ENCODE measurements around the gene BIRC6.

The BIRC6 gene

DNA sequence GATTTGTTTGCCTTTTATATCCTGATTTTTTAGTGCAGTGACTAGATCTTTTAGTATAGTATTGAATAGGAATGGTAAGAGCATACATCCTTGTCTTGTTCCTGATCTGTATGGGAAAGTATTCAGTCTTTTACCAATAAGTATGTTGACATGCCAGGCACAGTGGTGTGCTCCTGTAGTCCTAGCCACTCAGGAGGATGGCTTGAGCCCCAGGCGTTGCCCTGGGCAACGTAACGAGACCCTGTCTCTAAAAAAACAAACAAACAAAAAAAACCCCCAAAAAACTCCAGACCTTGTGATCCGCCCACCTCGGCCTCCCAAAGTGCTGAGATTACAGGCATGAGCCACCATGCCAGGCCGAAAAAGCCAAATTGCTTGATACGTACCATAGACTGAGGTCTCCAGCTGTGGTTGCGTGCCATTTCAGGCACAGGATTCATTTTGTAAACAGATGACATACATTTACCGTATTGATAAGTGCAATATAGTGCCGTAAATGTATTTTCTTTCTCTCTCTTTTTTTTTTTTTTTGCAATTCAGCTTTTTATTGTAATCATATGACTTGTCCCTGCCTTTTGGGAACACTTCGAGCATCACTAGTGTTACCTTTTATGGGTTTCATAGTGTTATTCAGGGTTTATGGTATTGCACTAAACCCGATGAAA is 18.5 kb downstream of the BIRC6 start:
- no peak for TF ChIP-seq SNAI2 (CRISPR knock-in tag; IDR thresholded peaks at IDR 0.05)
- no peak for TF ChIP-seq BACH2 (CRISPR knock-in tag; IDR thresholded peaks at IDR 0.05; ENCODE audit: borderline replicate concordance)
- TF ChIP-seq ZFP30 (CRISPR knock-in tag; IDR thresholded peaks at IDR 0.05): no peak
- TF ChIP-seq ZC3H10 (CRISPR knock-in tag; IDR thresholded peaks at IDR 0.05): no peak
- TF ChIP-seq TCF4 (CRISPR knock-in tag; IDR thresholded peaks at IDR 0.05; ENCODE audit: borderline replicate concordance): no peak
- no peak for TF ChIP-seq ISL1 (CRISPR knock-in tag; IDR thresholded peaks at IDR 0.05)
- no peak for TF ChIP-seq ZNF8 (CRISPR knock-in tag; IDR thresholded peaks at IDR 0.05)
- TF ChIP-seq, protein P1, sequence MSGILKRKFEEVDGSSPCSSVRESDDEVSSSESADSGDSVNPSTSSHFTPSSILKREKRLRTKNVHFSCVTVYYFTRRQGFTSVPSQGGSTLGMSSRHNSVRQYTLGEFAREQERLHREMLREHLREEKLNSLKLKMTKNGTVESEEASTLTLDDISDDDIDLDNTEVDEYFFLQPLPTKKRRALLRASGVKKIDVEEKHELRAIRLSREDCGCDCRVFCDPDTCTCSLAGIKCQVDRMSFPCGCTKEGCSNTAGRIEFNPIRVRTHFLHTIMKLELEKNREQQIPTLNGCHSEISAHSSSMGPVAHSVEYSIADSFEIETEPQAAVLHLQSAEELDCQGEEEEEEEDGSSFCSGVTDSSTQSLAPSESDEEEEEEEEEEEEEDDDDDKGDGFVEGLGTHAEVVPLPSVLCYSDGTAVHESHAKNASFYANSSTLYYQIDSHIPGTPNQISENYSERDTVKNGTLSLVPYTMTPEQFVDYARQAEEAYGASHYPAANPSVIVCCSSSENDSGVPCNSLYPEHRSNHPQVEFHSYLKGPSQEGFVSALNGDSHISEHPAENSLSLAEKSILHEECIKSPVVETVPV (CRISPR knock-in tag; IDR thresholded peaks at IDR 0.05): no peak
- no peak for TF ChIP-seq ZFP3 (CRISPR knock-in tag; IDR thresholded peaks at IDR 0.05)
- TF ChIP-seq, protein P2, sequence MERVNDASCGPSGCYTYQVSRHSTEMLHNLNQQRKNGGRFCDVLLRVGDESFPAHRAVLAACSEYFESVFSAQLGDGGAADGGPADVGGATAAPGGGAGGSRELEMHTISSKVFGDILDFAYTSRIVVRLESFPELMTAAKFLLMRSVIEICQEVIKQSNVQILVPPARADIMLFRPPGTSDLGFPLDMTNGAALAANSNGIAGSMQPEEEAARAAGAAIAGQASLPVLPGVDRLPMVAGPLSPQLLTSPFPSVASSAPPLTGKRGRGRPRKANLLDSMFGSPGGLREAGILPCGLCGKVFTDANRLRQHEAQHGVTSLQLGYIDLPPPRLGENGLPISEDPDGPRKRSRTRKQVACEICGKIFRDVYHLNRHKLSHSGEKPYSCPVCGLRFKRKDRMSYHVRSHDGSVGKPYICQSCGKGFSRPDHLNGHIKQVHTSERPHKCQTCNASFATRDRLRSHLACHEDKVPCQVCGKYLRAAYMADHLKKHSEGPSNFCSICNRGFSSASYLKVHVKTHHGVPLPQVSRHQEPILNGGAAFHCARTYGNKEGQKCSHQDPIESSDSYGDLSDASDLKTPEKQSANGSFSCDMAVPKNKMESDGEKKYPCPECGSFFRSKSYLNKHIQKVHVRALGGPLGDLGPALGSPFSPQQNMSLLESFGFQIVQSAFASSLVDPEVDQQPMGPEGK (CRISPR knock-in tag; IDR thresholded peaks at IDR 0.05; ENCODE audit: borderline replicate concordance): no peak
- no peak for TF ChIP-seq CSDC2 (CRISPR knock-in tag; IDR thresholded peaks at IDR 0.05)
- no peak for TF ChIP-seq ESRRG (CRISPR knock-in tag; IDR thresholded peaks at IDR 0.05)
- no peak for TF ChIP-seq ARNTL (CRISPR knock-in tag; IDR thresholded peaks at IDR 0.05; ENCODE audit: borderline replicate concordance, low read depth)
- TF ChIP-seq RARB (CRISPR knock-in tag; IDR thresholded peaks at IDR 0.05): no peak
- TF ChIP-seq, protein P3, sequence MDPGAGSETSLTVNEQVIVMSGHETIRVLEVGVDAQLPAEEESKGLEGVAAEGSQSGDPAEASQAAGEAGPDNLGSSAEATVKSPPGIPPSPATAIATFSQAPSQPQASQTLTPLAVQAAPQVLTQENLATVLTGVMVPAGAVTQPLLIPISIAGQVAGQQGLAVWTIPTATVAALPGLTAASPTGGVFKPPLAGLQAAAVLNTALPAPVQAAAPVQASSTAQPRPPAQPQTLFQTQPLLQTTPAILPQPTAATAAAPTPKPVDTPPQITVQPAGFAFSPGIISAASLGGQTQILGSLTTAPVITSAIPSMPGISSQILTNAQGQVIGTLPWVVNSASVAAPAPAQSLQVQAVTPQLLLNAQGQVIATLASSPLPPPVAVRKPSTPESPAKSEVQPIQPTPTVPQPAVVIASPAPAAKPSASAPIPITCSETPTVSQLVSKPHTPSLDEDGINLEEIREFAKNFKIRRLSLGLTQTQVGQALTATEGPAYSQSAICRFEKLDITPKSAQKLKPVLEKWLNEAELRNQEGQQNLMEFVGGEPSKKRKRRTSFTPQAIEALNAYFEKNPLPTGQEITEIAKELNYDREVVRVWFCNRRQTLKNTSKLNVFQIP (CRISPR knock-in tag; IDR thresholded peaks at IDR 0.05; ENCODE audit: borderline replicate concordance, low read depth): no peak
- TF ChIP-seq, protein P4, sequence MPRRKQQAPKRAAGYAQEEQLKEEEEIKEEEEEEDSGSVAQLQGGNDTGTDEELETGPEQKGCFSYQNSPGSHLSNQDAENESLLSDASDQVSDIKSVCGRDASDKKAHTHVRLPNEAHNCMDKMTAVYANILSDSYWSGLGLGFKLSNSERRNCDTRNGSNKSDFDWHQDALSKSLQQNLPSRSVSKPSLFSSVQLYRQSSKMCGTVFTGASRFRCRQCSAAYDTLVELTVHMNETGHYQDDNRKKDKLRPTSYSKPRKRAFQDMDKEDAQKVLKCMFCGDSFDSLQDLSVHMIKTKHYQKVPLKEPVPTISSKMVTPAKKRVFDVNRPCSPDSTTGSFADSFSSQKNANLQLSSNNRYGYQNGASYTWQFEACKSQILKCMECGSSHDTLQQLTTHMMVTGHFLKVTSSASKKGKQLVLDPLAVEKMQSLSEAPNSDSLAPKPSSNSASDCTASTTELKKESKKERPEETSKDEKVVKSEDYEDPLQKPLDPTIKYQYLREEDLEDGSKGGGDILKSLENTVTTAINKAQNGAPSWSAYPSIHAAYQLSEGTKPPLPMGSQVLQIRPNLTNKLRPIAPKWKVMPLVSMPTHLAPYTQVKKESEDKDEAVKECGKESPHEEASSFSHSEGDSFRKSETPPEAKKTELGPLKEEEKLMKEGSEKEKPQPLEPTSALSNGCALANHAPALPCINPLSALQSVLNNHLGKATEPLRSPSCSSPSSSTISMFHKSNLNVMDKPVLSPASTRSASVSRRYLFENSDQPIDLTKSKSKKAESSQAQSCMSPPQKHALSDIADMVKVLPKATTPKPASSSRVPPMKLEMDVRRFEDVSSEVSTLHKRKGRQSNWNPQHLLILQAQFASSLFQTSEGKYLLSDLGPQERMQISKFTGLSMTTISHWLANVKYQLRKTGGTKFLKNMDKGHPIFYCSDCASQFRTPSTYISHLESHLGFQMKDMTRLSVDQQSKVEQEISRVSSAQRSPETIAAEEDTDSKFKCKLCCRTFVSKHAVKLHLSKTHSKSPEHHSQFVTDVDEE (CRISPR knock-in tag; IDR thresholded peaks at IDR 0.05): no peak
- no peak for ATAC-seq

DNA sequence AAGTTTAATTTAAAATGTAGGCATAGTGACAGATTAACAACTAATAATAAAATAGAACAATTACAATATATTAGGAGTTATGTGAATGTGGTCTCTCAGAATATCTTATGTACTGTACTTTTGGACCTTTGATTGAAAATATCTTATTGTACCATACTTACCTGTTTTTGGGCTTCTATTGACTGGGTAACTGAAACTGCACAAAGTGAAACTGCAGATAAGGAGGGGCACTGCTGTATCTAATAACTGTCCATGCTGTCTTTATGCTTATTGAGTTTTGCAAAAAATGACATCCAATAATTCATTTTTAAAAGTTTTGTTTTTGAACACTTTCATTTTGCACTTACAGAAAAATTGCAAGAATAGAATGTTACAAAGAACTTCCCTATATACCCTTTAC is 19.9 kb downstream of the BIRC6 start:
- no peak for TF ChIP-seq TOX (CRISPR knock-in tag; IDR thresholded peaks at IDR 0.05; ENCODE audit: borderline replicate concordance)
- TF ChIP-seq, protein P1 (CRISPR knock-in tag; IDR thresholded peaks at IDR 0.05): no peak
- no peak for TF ChIP-seq ZNF565 (CRISPR knock-in tag; conservative IDR thresholded peaks at IDR 0.05; ENCODE audit: low read depth)
- TF ChIP-seq PPARA (CRISPR knock-in tag; IDR thresholded peaks at IDR 0.05; ENCODE audit: borderline replicate concordance): no peak
- TF ChIP-seq ARNTL (CRISPR knock-in tag; IDR thresholded peaks at IDR 0.05; ENCODE audit: borderline replicate concordance, low read depth): no peak
- TF ChIP-seq, protein P5, sequence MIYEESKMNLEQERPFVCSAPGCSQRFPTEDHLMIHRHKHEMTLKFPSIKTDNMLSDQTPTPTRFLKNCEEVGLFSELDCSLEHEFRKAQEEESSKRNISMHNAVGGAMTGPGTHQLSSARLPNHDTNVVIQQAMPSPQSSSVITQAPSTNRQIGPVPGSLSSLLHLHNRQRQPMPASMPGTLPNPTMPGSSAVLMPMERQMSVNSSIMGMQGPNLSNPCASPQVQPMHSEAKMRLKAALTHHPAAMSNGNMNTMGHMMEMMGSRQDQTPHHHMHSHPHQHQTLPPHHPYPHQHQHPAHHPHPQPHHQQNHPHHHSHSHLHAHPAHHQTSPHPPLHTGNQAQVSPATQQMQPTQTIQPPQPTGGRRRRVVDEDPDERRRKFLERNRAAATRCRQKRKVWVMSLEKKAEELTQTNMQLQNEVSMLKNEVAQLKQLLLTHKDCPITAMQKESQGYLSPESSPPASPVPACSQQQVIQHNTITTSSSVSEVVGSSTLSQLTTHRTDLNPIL (CRISPR knock-in tag; IDR thresholded peaks at IDR 0.05; ENCODE audit: low read depth): no peak
- no peak for TF ChIP-seq ZNF8 (CRISPR knock-in tag; IDR thresholded peaks at IDR 0.05)
- TF ChIP-seq, protein P2 (CRISPR knock-in tag; IDR thresholded peaks at IDR 0.05; ENCODE audit: borderline replicate concordance): no peak
- no peak for TF ChIP-seq CSDC2 (CRISPR knock-in tag; IDR thresholded peaks at IDR 0.05)
- no peak for TF ChIP-seq TCF4 (CRISPR knock-in tag; IDR thresholded peaks at IDR 0.05; ENCODE audit: borderline replicate concordance)
- no peak for TF ChIP-seq ZNF70 (CRISPR knock-in tag; IDR thresholded peaks at IDR 0.05)
- TF ChIP-seq BACH2 (CRISPR knock-in tag; IDR thresholded peaks at IDR 0.05; ENCODE audit: borderline replicate concordance): no peak
- TF ChIP-seq ZFP30 (CRISPR knock-in tag; IDR thresholded peaks at IDR 0.05): no peak
- TF ChIP-seq, protein P4 (CRISPR knock-in tag; IDR thresholded peaks at IDR 0.05): no peak
- TF ChIP-seq SNAI2 (CRISPR knock-in tag; IDR thresholded peaks at IDR 0.05): no peak
- no peak for TF ChIP-seq ISL1 (CRISPR knock-in tag; IDR thresholded peaks at IDR 0.05)
- no peak for TF ChIP-seq GLIS3 (CRISPR knock-in tag; IDR thresholded peaks at IDR 0.05)
- TF ChIP-seq ZFP3 (CRISPR knock-in tag; IDR thresholded peaks at IDR 0.05): no peak
- no peak for ATAC-seq

Measured in SK-N-SH treated with all-trans-retinoic acid at 6 μM for 48 hours (cell line).